ENCODE measurements around the gene PDE2A.

PDE2A gene

DNA sequence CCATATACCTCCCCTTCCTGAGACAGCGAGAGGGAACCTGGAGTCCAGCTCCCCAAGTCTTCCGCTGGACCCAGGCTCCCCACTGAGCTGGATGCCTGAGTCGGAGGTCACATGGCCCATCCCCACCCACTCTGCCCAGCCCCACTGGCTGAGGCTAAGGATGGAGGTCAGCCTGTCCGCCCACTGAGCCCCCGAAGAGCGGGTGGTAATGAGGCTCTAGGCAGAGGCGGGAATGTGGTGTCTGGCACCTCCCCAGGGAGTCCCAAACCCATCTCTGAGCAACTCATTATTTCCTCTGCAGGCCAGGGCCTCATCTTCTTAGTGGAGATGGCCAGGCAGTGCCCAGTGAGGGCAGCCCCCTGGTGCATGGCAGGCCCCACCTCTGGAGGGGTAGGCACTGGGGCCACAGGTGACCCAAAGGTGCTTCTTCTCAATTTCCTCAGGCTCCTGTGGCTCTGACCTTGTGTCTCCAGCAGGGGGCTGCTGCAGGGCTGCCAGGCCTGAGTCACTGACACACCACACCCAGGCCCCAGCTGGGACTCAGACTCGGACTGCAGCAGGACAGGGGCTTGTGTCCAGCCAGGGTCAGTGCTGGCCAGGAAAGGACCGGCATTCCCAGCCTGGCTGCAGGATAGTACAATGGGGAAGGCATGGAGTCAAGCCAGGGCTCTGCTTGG, 10.2 kb upstream of the PDE2A start:
- DNase-seq (ENCODE audit: low read depth in 2 of 2): peak; percentile 22 to 50

DNA sequence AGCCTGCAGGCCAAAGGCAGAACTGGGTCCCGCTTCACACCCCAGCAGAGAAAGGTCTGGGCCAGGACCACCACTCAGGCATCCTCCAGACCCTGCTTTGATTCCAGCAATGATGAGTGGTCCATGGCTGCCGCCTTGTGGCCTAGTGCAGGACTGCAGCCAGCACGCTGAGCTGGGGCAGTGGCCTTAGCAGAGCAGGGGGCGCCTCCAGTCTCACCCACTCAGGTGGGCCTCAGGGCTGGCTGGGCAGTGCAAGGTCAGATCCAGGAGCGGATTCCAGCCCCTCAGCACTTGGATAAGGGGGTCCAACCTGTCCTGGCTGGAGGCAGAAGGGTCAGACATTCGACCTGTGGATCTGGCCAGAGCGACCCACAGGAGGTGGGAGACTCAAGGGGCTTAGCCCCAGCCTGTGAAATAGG, 9.6 kb upstream of the PDE2A start:
- DNase-seq (ENCODE audit: low read depth in 2 of 2): peak; percentile 35 to 53

DNA sequence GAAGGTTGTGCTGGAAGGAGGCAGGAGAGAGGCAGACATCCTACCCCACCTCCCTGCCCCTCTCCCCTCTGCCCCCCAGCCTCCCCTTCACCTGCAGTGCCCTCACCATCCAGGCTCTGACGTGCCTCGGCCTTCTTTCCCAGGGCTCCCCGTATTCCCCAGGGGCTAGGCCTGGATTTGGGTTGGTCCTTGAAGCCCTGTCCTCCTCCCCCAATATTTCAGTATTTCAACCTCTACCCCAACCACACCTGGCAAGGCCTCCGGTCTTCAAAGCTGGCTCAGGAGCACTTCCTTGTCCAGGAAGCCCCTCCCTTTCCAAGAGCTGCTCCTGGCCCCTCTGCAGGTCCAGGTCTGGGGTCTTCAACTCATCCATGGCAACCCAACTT, 8.6 kb upstream of the PDE2A start:
- DNase-seq (ENCODE audit: low read depth in 2 of 2): no peak

DNA sequence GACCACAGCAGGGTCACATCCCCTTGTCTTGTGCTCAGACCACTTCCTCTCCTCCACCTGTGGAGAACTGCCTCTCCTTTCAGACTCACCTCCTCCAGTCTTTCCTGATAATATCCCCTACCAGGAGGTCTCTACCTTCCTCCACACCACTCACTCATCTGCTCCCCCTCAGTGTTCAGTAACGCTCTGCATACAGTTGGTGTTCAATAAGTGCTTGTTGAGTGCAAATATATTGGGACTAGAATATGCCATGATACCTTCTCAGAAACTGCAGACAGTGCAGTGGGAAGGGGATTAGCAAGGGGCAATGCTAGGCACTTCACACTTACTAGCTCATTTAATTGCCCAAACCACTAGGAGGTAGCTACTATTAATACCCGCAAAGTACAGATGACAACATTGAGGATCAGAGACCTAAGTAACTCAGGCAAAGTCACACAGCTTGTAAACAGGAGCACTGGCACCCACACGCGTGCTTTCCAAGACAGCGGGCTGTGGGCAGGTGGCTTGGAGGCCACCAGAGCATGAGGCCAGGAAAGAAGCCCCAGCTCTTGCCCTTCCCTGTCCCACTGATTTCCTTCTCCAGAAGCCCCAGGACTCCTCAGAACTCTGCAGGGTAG, 8.1 kb upstream of the PDE2A start:
- no peak for DNase-seq (ENCODE audit: low read depth in 2 of 2)

DNA sequence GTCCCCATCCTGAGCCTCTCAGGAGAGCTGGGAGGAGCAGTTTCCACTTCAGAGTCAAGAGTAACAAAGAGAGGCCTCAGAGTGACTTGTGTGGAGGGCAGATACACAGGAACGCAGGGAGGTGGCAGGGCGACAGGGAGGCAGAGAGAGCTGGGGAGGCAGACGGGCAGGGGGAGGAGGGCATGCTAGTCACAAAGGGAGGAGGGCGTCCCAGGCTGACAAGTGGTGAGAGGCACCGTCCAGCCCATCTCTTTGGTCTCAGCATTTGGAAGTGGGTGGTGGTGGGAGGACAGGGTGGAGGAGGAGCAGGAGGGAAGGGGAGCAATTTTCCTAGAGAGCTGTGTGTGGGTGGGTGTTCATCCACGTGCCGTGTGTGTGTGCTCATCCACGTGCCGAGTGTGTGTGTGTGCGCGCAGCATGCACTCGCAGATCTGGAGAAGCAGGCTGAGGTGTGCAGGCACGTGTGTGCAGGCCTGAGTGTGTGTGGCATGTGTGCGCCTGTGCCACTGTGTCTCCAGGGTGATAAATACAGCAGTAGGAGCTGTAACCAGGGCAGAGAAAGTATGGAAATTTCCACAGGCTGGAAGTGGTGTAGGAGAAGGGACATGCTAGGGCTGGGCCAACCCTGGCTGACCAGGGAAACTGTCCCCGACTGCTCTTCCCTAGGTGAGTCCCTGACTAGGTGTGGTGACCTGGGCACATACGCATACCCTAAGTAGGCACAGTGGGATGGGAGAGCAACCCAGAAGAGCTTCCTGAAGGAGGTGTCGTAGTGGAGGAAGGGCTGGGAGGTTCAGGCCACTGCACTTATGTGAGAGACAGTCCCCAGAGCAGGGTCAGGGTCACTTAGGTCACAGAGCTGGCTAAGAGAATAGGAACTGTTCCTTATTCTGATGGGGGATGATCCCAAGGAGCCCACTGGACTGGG, 7.3 kb upstream of the PDE2A start:
- no peak for DNase-seq (ENCODE audit: low read depth in 2 of 2)

DNA sequence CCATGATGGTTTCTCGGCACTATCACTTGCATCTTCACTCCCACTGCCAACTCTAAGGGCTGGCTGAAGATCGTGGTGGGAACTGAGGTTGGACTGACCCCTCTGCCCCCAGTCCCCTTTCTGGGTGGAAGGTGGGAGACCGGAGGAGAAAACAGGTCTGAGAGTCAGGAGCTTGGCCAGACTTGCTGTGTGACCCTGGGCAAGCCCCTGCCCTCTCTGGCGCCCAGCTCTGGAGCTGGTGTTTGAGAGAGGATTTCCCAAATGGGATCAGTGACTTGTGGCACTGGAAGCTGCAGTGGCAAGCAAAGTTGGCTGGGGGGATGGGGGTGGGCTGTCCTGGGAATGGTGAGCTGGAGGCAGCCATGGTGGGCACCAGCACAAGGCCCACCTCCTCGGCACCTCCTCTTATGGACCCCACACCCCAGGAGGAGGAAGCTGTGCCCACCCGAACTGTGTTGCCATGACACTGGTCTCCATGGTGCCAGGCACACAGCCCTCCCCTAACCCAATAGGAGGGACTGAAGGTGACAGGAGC, 6.5 kb upstream of the PDE2A start:
- no peak for DNase-seq (ENCODE audit: low read depth in 2 of 2)

DNA sequence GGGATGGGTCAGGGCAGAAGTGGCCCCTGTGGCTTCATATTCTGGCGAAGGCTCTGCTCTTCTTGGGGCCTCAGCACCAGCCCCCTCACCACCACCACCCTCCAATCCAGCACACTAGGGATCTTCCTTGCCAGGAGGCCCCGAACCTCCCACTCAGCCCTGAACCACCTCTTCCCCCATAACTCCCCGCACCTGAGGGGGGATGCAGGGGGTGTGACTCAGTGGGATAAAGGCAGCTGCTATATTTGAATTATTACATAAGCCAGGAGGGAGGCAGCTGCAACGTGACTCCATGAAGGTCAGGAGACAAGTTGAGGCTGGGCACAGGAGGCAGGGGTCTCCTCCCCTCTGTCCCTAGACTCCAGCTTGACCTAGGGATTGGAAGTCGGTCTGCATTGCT, 5.6 kb upstream of the PDE2A start:
- DNase-seq (ENCODE audit: low read depth in 2 of 2): no peak

DNA sequence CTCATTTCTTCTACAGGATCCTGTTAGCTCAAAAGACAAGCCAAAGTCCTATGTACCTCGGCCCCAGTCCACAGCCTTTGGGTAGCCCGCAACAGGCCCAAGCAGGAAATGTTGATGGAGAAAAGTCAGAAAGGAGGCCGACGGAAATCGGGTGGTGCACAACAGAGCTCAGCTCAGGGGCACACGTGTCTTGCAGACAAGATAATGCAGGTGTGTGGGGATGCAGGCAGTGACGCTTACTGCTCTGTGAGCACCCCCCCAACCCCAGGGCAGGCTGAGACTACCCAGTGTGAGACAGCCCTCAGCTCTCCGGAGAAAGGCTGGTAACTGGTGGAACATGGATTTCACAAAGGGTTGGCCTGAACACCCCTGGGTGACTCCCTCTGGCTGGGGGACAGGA, 4.3 kb upstream of the PDE2A start:
- DNase-seq (ENCODE audit: low read depth in 2 of 2): no peak

DNA sequence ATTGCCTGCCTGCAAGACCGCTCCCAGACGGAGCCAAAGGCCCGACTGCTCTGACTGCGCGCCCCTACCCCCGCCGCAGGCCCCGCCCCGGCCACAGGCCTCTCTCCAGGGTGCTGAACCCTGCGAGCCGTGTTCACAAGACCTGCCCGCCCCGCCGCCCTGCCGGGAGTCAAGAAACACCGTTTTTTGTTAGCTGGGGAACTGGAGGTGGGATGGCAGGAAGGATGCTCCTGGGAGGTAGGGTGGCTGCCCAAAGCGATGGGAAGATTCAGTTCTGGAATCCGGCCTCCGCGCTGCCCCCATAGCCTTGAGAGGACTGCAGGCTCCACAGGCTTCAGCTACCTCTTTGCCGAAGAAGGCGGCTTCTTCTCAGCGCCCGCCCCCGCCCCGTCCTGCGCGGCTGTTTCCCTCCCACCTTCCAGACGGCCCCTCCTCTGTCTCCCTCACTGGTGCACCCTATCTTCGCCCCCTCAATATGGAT, 2.7 kb upstream of the PDE2A start:
- DNase-seq (ENCODE audit: low read depth in 2 of 2): peak; percentile 47 to 61

DNA sequence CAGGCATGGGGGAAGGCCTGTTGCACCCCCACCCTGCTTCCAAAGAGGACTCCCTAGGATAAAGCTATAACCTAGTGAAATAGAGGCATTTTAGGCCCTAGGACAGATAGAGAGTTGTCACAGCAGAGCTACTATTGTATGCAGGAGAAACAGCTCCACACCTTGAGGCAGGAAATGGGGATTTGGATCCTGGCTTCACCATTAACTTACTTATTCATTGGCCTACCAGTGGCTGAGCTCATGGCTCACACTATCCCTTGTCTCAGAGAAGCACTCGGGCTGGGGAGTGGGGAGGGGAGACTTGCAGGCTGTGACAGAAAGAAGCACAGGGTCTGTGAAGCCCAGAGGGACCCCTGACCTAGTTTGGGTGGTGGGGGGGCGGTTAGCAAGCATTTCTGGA, 999 bp upstream of the PDE2A start:
- no peak for DNase-seq (ENCODE audit: low read depth in 2 of 2)

DNA sequence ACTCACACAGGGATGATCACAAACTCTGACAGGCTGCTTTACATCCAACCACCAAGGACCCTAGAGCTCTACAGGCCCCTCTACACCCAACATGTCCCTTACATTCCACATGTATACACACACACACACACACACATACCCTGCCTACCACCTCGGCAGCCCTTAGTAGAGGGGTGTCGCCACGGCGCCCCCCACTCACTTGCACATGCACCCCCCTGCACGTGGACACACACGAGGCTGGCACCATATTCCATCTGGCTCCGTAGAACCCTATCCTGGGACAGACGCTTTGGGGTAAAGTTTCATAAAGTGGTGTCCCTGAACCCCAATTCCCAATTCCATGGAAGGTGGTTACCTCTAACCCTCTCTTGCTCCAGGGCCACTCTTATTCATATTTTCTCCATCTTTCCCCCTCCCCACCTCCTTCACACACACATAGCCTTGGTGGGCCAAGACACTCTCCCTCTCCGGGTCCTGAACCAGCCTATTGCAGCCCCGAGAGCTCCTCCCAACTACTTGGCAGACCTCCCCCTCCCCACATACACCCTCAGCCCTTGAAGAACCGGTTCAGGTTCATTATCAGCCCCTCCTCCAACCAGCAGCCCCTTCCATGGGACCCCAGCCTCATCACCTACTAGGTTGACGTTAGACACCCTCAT, 809 bp downstream of the PDE2A start:
- DNase-seq (ENCODE audit: low read depth in 2 of 2): no peak

DNA sequence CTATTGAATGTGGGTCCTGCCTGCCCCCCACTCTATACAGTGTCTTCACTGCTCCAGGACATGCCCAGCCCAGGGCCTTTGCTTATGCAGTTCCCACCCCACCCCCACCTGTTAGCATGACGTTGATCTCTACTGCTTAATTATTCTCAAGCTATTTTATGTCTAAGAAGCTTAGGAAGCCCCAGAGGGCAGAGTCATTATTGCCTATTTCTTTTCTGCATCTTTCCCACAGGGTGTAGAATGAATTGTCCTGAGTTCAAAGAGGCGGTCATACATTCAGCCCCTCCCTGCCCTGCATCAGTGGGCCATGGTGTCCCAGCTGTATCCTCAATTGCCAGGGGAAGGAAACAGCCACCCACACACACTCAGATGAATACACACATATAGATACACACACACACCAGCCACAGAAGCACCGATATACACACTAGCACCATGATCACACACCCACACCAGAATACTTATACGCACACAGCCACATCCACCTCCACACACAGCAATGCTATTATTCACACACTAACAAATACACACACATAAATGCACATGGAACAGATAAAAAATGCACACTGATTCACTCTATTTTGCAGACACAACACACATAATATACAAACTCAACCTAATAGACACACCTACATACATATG, 1.5 kb downstream of the PDE2A start:
- DNase-seq (ENCODE audit: low read depth in 2 of 2): no peak

DNA sequence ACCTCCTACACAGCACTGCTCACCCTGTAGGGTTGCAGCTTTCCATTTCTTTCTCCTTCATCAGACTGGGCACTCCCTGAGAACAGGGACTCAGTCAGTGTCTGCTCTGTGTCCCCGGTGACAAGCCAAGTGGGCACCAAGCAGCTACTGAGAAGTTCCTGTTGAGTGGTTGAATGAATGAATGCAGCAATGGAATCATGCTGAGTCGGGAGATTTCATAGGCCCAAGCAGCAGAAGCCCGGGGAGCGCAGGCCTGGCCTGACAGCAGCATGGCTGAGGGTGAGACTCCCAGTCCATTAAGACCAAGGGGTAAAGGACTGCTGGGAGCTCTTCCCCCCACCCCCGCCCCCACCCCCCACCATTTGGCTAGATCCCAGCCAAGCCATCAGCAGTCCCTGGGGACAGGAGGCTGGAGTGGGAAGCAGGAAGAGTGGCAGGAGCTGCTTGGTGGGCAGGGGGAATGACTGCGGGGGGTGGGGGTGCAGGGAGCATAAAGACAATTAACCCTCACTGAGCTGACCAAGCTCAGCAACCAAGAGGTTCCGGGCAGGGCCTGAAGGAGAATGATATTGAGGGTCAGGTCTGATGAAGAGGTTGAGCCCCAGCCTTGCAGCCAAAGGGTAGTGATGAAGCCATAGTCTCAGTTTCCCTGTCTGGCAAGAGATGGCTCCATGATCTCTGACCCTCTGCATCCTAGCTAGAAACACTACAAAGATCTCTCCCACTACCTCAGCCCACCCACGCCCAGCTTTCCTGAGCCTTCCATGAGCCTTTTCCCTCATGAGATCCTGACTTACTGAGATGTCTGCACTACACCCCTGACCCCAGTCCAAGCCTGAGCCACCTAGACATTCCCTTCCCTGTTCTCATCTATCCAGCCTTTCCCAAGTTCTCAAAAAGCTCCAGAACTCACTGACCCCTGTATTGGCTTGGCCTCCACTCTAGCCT, 2.8 kb downstream of the PDE2A start:
- no peak for DNase-seq (ENCODE audit: low read depth in 2 of 2)

DNA sequence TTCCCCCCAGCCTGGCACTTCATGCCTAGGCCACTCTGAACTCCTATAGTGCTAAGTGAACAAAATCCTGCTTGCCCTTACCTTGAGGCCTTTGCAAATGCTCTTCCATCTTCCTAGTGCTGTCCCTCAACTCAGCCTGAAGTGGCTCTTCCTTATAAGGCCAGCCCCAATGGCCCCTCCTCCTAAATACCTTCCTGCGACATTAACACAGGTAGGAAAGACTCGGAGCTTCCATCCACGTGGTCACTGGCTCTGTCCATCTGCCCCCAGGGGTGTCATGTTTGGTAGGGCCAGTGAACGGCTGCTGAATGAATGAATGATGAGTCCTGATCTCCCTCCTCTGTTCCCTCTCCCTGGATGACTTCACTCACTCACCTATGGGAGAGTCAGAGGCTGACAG, 4.2 kb downstream of the PDE2A start:
- no peak for DNase-seq (ENCODE audit: low read depth in 2 of 2)

DNA sequence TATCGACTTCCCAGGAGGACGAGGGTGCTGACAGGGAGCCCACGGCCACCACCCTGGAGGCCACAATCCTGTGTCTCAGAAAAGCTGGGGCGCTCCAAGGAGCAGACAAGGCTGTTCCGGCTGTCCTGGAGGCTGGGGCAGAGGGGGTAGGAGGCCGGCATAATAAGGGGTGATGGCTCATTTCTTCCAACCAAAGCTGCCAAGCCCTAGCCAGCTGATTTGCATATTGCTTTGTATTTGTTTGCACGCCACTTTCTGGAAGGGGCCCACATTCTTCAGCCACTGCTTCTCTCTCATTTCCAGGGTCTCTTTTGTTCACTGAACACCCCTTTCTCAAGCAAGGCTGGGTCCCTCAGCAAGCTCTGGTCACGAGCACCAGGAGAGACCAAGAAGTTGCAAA, 4.7 kb downstream of the PDE2A start:
- no peak for DNase-seq (ENCODE audit: low read depth in 2 of 2)

DNA sequence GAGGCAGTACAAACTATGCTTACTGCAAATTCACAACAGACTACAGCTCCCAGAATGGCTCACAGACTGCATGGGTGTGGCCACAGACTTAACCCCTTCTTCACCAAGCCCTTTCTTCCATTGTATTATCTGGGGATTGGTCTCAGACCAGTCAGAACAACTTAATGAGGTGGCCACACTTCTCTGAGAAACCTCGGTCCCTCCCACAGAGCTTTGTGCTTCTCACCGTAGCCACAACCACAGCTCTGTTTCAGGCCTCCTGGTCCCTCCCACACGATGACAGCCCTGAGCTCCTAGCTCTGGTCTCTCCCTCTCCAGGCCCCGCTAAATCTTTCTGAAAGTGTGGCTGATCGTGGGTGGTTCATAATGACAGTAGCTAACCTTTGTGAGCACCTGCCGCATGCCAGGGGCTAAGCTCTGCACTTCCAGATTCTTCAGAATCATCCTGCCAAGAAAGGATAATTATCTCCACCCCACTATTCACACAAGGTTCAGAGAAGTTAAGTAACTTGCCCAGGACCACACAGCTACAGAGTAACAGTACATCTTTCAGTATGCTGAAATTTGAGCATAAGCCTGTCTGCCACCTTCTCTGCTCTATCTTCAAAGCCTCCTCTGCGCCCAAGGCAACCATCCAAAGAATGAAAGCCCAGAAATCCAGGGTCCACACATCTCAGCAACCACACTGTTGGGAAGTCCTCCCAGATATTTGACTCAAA, 5.4 kb downstream of the PDE2A start:
- DNase-seq (ENCODE audit: low read depth in 2 of 2): peak; percentile 61 to 67

DNA sequence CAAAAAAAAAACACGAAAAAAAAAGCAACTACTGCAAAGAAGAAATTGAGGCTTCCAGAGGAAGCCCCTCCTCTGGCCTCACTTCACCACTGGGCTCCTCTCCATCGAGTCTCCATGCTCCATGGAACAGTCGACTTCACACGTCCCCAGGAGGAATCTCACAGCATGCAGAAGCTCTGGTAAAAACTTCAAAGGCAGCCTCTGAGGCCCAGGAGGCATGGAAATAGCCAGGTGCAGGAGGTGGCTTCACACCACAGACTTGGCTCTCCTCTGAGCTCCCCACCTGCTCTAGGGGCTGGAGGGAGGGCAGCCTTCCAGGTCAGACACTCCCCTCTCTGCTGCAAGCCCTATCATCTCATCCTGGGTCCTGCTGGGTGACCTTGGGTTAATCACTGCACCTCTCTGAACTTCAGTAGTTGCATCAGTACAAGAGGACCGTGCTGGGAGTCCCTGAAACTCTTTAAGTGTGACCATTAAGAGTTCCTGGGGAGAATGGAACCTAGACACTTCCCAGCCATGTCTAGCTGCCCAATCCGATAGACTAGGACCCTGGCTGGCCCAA, 8.2 kb downstream of the PDE2A start:
- no peak for DNase-seq (ENCODE audit: low read depth in 2 of 2)

DNA sequence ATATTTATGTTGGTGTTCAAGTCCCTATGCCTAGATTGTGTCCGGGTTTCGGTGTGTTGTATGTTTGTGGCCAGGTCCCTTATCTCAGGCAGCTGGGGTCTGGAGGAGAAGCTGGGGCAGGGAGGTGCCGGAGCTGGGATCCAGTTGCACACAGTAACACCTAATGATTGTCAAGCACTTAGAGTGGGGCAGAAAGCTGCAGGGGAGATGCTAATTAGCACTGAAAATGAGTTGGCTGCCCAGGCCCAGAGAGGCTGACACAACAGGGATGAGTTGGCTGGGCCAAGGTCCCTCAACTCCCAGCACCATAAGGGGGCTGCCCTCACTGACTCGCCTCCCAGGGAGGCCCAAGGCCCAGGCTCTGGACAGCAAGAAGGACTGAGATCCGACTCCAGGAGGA, 12.2 kb downstream of the PDE2A start:
- DNase-seq (ENCODE audit: low read depth in 2 of 2): no peak

DNA sequence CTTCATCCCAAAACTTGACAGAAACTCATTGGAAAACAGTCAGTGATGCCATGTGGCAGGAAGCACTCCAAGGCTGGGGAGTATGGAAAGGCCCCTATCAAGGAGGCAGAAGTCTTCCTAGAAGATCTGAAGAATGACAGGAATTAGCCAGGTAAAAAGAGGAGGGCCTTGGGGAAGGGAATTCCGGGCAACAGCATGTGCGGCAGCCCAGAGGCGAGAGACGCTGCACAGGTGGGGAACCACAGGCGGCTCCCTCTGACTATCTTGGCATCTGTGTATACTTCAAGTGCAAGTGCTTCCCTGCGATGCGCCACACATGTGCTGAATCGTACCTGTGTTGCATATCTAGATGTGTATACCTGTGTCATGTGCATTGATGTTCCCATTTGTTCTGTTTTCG, 12.7 kb downstream of the PDE2A start:
- no peak for DNase-seq (ENCODE audit: low read depth in 2 of 2)
